Psoas muscle (tissue), 8 donors: ENCODE measurements around the gene CCT3. TPM values are rescaled to one million over a fixed set of nuclear protein-coding genes. Genes with fewer than 3 reads are reported as not detected.
"Not testable (repeated sequence)": the region's sequence is repeated elsewhere in the genome, so short reads cannot be mapped to it uniquely, and the experiment has no call there.

ENCODE experiments used
- ATAC-seq, 4 donors: fragments of 200-7000 bp; cut with Tn5 transposase; one replicate each; pipeline ENCODE4 v1.9.1; 2020; ENCODE audit warnings: moderate library complexity in 3 of 4, mild to moderate bottlenecking in 2 of 4
- DNase-seq, 2 donors: peaks; one replicate each; pipeline ENCODE4 v3.0.0-alpha.2; 2020
- H3K27ac ChIP-seq: fragments of 200-600 bp; one replicate; pipeline ENCODE4 v1.8.0; 2022
- H3K27me3 ChIP-seq, 3 donors: fragments of 200-600 bp in 1 of 3; one replicate each; pipeline versions ENCODE4 v1.6.1 to v1.8.0; 2013 to 2022; ENCODE audit warnings: low read length in 2 of 3, mild to moderate bottlenecking in 2 of 3, moderate library complexity in 1 of 3; ENCODE audit not compliant: insufficient read depth in 3 of 3
- H3K36me3 ChIP-seq, 2 donors: fragments of 200-600 bp in 1 of 2; one replicate each; pipeline versions ENCODE4 v1.6.1 to v1.8.0; 2013 to 2022; ENCODE audit warnings: low read depth in 1 of 2, mild to moderate bottlenecking in 1 of 2, moderate library complexity in 1 of 2; ENCODE audit not compliant: insufficient read depth in 1 of 2
- H3K4me1 ChIP-seq: fragments of 200-600 bp; one replicate; pipeline ENCODE4 v1.8.0; 2022
- H3K4me3 ChIP-seq: fragments of 200-600 bp; one replicate; pipeline ENCODE4 v1.8.0; 2022; ENCODE audit warnings: mild to moderate bottlenecking
- H3K9me3 ChIP-seq: fragments of 200-600 bp; one replicate; pipeline ENCODE4 v1.8.0; 2022
- WGBS, 3 donors: extraction: QIAGEN DNeasy Blood & Tissue Kit; methylation state at CpG; one replicate each; pipeline versions ENCODE4 v1.1.6 to v1.1.7; 2013; 5-methylcytosine and 5-hydroxymethylcytosine counted together
- intact Hi-C, 2 donors: fragments of 100-400 bp; cut with DNase I; formaldehyde crosslinking; loops; one replicate each; pipeline versions ENCODE4 v1.11.0 to v1.14.2; 2022
- polyA plus RNA-seq, 3 donors: library from polyadenylated mRNA; stranded (reverse); fragments of 200-250 nt; gene quantifications; one replicate each; pipeline ENCODE4 v1.2.3, GENCODE V29; 2013
- total RNA-seq, 4 donors: library from RNA; stranded (reverse); fragmentation: NEBNext Ultra II Directional in 2 of 4; extraction: Animal tissue kit (Norgen Biotek cat#: 25700) in 2 of 4; gene quantifications; one replicate each; pipeline versions ENCODE4 v1.2.1 to v1.2.4, GENCODE V29; 2021 to 2023
- TF ChIP-seq, protein P1 (sequence below): fragments of 200-600 bp; IDR thresholded peaks from one replicate; pipeline ENCODE4 v1.8.0; 2022; ENCODE audit warnings: antibody characterized with exemption
- donor health status: healthy with polysubstance abuse.
- donor health status: DM: no; HTN: no; CAD: no; lungs with moderate emphysema.
- donor health status: Bipolar disorder and iron deficiency.
- donor health status: healthy.
- donor health status: DM: yes; HTN: yes; CAD: no.
- donor health status: DM: no; HTN: no; CAD: no.
- donor health status: DM: no; HTN: no; CAD: no.
- donor health status: DM: yes; HTN: yes; CAD: no.

CCT3 gene
- total and polyA plus RNA-seq, 7 donors, result 144 to 258 (median 180) TPM

- H3K36me3 ChIP-seq, result no peaks in the 10 kb centered on the region
- H3K9me3 ChIP-seq, result no peaks in the 10 kb centered on the region
- no peaks in the 10 kb centered on the region for H3K4me1 ChIP-seq
- H3K4me3 ChIP-seq, result no peak overlapping the region
- TF ChIP-seq, protein P1, sequence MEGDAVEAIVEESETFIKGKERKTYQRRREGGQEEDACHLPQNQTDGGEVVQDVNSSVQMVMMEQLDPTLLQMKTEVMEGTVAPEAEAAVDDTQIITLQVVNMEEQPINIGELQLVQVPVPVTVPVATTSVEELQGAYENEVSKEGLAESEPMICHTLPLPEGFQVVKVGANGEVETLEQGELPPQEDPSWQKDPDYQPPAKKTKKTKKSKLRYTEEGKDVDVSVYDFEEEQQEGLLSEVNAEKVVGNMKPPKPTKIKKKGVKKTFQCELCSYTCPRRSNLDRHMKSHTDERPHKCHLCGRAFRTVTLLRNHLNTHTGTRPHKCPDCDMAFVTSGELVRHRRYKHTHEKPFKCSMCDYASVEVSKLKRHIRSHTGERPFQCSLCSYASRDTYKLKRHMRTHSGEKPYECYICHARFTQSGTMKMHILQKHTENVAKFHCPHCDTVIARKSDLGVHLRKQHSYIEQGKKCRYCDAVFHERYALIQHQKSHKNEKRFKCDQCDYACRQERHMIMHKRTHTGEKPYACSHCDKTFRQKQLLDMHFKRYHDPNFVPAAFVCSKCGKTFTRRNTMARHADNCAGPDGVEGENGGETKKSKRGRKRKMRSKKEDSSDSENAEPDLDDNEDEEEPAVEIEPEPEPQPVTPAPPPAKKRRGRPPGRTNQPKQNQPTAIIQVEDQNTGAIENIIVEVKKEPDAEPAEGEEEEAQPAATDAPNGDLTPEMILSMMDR, result no peak
- DNase-seq (no peak), ATAC-seq (no peak)
- intact Hi-C loops, result no loop called here
- peaks cover 0 to 43% (median 0%) of the 10 kb centered on the region in 3 donors for H3K27me3 ChIP-seq
- H3K27ac ChIP-seq, result no peak overlapping the region
Observed at GRCh38 chr1:156373546-156373945, 35.5 kb upstream of the CCT3 start.

GRCh38 chr1:156372876-156373275, 34.8 kb upstream of the CCT3 start:
- no peak for DNase-seq
- TF ChIP-seq, protein P1, result no peak
- intact Hi-C loops, result no loop called here
- H3K4me3 ChIP-seq, result no peak overlapping the region
- no peak for ATAC-seq
- no peaks in the 10 kb centered on the region for H3K9me3 ChIP-seq
- no peak overlapping the region for H3K27ac ChIP-seq
- peaks cover 0 to 49% (median 0%) of the 10 kb centered on the region in 3 donors for H3K27me3 ChIP-seq
- 53 to 77% (median 55%) methylated on average over 4 of the region's 4 CpGs for WGBS, 3 donors
- no peaks in the 10 kb centered on the region for H3K36me3 ChIP-seq
- H3K4me1 ChIP-seq, result no peaks in the 10 kb centered on the region

GRCh38 chr1:156372265-156372586, 34.1 kb upstream of the CCT3 start:
- H3K27me3 ChIP-seq, result peaks cover 0 to 49% (median 2%) of the 10 kb centered on the region in 3 donors
- DNase-seq, result no peak
- no peaks in the 10 kb centered on the region for H3K4me1 ChIP-seq

GRCh38 chr1:156371553-156372264, 33.6 kb upstream of the CCT3 start:
- no peak overlapping the region for H3K27ac ChIP-seq
- TF ChIP-seq, protein P1, result no peak
- 37 to 41% (median 37%) methylated on average over 7 of the region's 7 CpGs for WGBS, 3 donors
- H3K36me3 ChIP-seq, result no peaks in the 10 kb centered on the region
- H3K9me3 ChIP-seq, result no peaks in the 10 kb centered on the region
- H3K27me3 ChIP-seq, result peaks cover 0 to 49% (median 2%) of the 10 kb centered on the region in 3 donors
- ATAC-seq, result no peak
- intact Hi-C loops, result no loop called here
- no peak overlapping the region for H3K4me3 ChIP-seq
- no peaks in the 10 kb centered on the region for H3K4me1 ChIP-seq
- DNase-seq, result peak; percentile 68 to 79

More at GRCh38 chr1:156372265-156372586, 34.1 kb upstream of the CCT3 start:
- TF ChIP-seq, protein P1, result no peak
- Histone ChIP-seq H3K4me3 (no peak overlapping the region), H3K27ac (no peak overlapping the region), H3K36me3 (no peaks in the 10 kb centered on the region), H3K9me3 (no peaks in the 10 kb centered on the region)
- intact Hi-C loops, result no loop called here
- no peak for ATAC-seq

DNA sequence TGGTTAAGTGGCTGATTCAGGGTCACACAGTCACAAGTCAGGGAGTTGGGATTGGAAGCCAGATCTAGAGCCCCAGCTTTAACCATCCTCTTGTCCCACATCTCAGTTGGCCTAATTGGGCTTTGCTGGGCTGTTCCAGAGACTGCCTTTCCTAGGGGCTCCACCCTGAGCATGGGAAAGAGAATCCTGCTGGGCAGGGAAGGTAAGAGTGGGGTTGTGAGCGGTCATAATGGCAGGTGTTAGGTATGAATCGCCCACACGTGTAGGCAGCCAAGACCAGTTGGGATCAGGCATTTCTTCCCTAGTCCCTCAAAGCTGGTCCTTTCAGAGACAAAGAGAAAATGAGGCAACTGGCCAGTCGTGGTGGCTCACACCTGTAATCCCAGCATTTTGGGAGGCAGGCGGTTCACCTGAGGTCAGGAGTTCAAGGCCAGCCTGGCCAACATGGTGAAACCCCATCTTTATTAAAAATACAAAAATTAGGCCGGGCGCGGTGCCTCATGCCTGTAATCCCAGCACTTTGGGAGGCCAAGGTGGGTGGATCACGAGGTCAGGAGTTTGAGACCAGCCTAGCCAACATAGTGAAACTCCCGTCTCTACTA, 31.7 kb upstream of the CCT3 start:
- not testable (repeated sequence) for H3K36me3 ChIP-seq, H3K4me1 ChIP-seq, DNase-seq, H3K9me3 ChIP-seq, ATAC-seq, H3K27ac ChIP-seq
- intact Hi-C loops, result loop anchor here in 1 of 2 donors (10.0 kb wide), 1 partner anchor 175 kb away; no protein-coding TSS in a partner anchor
- H3K27me3 ChIP-seq, result peaks cover 0 to 44% (median 3%) of the 10 kb centered on the region in 3 donors
- 91 to 94% (median 92%) methylated on average over 10 of the region's 10 CpGs for WGBS, 3 donors
- H3K4me3 ChIP-seq, result peak overlapping the region; percentile 62
